NOMO-1 treated with dmso at 0.1 percent for 144 hours (cell line): ENCODE results near the gene PPARGC1A.

ENCODE experiments used
- DNase-seq: peaks from one replicate; lab custom pipeline; 2025; ENCODE audit not compliant: unreplicated experiment; lab: John Stamatoyannopoulos, UW

The PPARGC1A gene

GRCh38 chr4:23881674-23882337 is 8.0 kb downstream of the PPARGC1A start:
- no peak for DNase-seq

GRCh38 chr4:23881052-23881501 is 8.8 kb downstream of the PPARGC1A start:
- DNase-seq, result no peak

- no peak for DNase-seq
Observed at GRCh38 chr4:23878912-23879732, 10.7 kb downstream of the PPARGC1A start.

GRCh38 chr4:23878246-23878891 is 11.5 kb downstream of the PPARGC1A start:
- no peak for DNase-seq

GRCh38 chr4:23877758-23878229 is 12.1 kb downstream of the PPARGC1A start:
- DNase-seq, result no peak

- DNase-seq, result no peak
Observed at GRCh38 chr4:23876418-23877089, 13.3 kb downstream of the PPARGC1A start.

- no peak for DNase-seq
Observed at GRCh38 chr4:23875317-23875716, 14.5 kb downstream of the PPARGC1A start.

- no peak for DNase-seq
Observed at GRCh38 chr4:23874536-23874901, 15.3 kb downstream of the PPARGC1A start.

- no peak for DNase-seq
Observed at GRCh38 chr4:23873717-23874535, 15.9 kb downstream of the PPARGC1A start.

GRCh38 chr4:23871426-23871825 is 18.4 kb downstream of the PPARGC1A start:
- no peak for DNase-seq

GRCh38 chr4:23866450-23867075 is 23.3 kb downstream of the PPARGC1A start:
- DNase-seq, result no peak

GRCh38 chr4:23861897-23862296 is 27.9 kb downstream of the PPARGC1A start:
- DNase-seq, result no peak

GRCh38 chr4:23860919-23861318 is 28.9 kb downstream of the PPARGC1A start:
- no peak for DNase-seq

- no peak for DNase-seq
Observed at GRCh38 chr4:23857367-23857959, 32.4 kb downstream of the PPARGC1A start.

GRCh38 chr4:23856630-23857029 is 33.2 kb downstream of the PPARGC1A start:
- DNase-seq, result no peak

GRCh38 chr4:23855912-23856605 is 33.8 kb downstream of the PPARGC1A start:
- DNase-seq, result no peak

GRCh38 chr4:23853986-23854660 is 35.7 kb downstream of the PPARGC1A start:
- no peak for DNase-seq

- no peak for DNase-seq
Observed at GRCh38 chr4:23851464-23851863, 38.4 kb downstream of the PPARGC1A start.
